Measurements from ENCODE around the gene TASP1.

TASP1 gene

DNA sequence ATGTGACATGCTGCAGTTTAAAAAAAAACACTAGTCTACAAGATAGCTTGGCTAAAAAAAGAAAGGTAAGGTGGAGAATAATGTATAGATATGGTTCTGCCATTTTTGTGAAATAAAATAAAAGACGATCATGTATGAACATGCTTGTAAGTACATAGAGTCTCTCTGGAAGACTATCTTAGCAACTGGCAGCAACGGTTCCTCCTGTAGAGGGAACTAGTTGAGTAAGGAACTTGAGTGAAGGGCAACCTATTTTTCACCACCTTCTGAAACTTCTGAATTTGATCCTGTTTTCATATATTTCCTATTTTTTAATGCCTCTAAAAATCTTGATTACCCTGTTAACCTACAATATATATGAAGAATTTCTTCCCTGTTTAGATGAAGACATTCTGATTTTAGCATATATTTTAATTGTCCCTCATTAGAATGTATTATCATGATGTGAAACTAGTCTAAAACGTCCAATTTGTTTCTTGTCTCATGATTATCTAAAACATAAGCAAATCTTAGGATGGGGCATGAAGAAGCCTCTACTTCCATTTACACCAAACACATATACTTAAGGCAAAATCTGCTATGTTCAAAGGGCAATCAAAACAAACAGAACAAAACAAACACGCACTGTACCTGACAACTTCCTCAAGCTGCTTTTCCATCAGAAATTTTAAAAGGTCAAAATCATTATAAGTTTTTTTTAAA lies 215.1 kb downstream of the TASP1 start:
- no peak overlapping the region for H2BK120ac ChIP-seq (ENCODE audit: low read depth, low read length)
- no peak overlapping the region for H2AFZ ChIP-seq (ENCODE audit: low read depth, low read length)
- no peak overlapping the region for H3K27ac ChIP-seq (ENCODE audit: low read length, poor library complexity, severe bottlenecking)
- H3K4me3 ChIP-seq (ENCODE audit: insufficient read depth in 1 of 2, low read depth in 1 of 2, low read length in 2 of 2): no peak overlapping the region
- no peaks in the 10 kb centered on the region for H3K79me1 ChIP-seq (replicated peaks; ENCODE audit: low read length, poor library complexity, severe bottlenecking)
- no peak overlapping the region for H3K14ac ChIP-seq (ENCODE audit: low read length in 2 of 2)
- H2BK15ac ChIP-seq (ENCODE audit: low read depth, poor library complexity, severe bottlenecking): no peak overlapping the region
- DNase-seq: no peak
- no peak overlapping the region for H2BK5ac ChIP-seq (ENCODE audit: low read depth, low read length, poor library complexity, severe bottlenecking)
- H3K36me3 ChIP-seq (ENCODE audit: control insufficient read depth in 1 of 2, insufficient read depth in 2 of 2, low read depth in 1 of 2, low read length in 2 of 2): no peaks in the 10 kb centered on the region
- no peak overlapping the region for H4K8ac ChIP-seq (ENCODE audit: low read length)
- no peaks in the 10 kb centered on the region for H3K4me1 ChIP-seq (ENCODE audit: control insufficient read depth, insufficient read depth, low read depth, low read length)
- no peak overlapping the region for H3K9ac ChIP-seq (ENCODE audit: low read length)
- H2AK5ac ChIP-seq (ENCODE audit: low read length, severe bottlenecking): no peak overlapping the region
- H4K91ac ChIP-seq (ENCODE audit: low read length): no peak overlapping the region
- H3K9me3 ChIP-seq (ENCODE audit: control insufficient read depth, low read length): no peaks in the 10 kb centered on the region
- no peak overlapping the region for H2BK12ac ChIP-seq (ENCODE audit: low read length in 2 of 2)
- WGBS: 98% methylated on average over 4 of the region's 4 CpGs
- H3K4me2 ChIP-seq (ENCODE audit: low read length, poor library complexity, severe bottlenecking): no peak overlapping the region
- H3K4ac ChIP-seq (ENCODE audit: low read depth in 1 of 2, low read length in 2 of 2): no peak overlapping the region
- no peak overlapping the region for H3K18ac ChIP-seq (ENCODE audit: low read depth in 1 of 2, low read length in 2 of 2)
- H3K27me3 ChIP-seq (ENCODE audit: control insufficient read depth in 1 of 2, insufficient read depth in 1 of 2, low read length in 2 of 2): no peaks in the 10 kb centered on the region
- no peak overlapping the region for H3K23ac ChIP-seq (ENCODE audit: low read length in 2 of 2)

DNA sequence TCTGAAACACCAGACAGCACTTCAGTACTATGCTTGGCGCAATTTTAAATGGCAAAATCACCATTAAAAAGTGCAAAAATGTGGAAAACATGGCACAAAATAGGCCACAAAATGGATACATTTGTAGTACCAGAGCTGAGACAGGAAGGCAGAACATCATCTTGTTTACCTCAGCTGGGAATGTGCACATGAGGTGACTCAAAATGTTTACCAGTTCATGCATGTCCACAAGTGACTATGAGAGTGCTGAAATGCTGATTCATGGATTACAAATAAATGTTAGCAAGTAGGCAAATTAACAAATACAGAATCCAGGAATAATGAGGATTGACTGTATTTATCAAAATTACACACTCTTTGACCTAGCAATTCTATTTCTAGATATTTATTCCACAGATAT lies 216.1 kb downstream of the TASP1 start:
- H3K79me1 ChIP-seq (replicated peaks; ENCODE audit: low read length, poor library complexity, severe bottlenecking): no peaks in the 10 kb centered on the region
- no peak overlapping the region for H2AFZ ChIP-seq (ENCODE audit: low read depth, low read length)
- WGBS: 95% methylated on average over 1 of the region's 1 CpG
- no peak overlapping the region for H2BK12ac ChIP-seq (ENCODE audit: low read length in 2 of 2)
- no peak overlapping the region for H3K27ac ChIP-seq (ENCODE audit: low read length, poor library complexity, severe bottlenecking)
- H4K91ac ChIP-seq (ENCODE audit: low read length): no peak overlapping the region
- peak; percentile 44 for DNase-seq
- H3K4me1 ChIP-seq (ENCODE audit: control insufficient read depth, insufficient read depth, low read depth, low read length): no peaks in the 10 kb centered on the region
- H3K18ac ChIP-seq (ENCODE audit: low read depth in 1 of 2, low read length in 2 of 2): no peak overlapping the region
- no peaks in the 10 kb centered on the region for H3K36me3 ChIP-seq (ENCODE audit: control insufficient read depth in 1 of 2, insufficient read depth in 2 of 2, low read depth in 1 of 2, low read length in 2 of 2)
- no peak overlapping the region for H3K4ac ChIP-seq (ENCODE audit: low read depth in 1 of 2, low read length in 2 of 2)
- H3K4me2 ChIP-seq (ENCODE audit: low read length, poor library complexity, severe bottlenecking): no peak overlapping the region
- H3K4me3 ChIP-seq (ENCODE audit: insufficient read depth in 1 of 2, low read depth in 1 of 2, low read length in 2 of 2): no peak overlapping the region
- no peak overlapping the region for H3K23ac ChIP-seq (ENCODE audit: low read length in 2 of 2)
- no peak overlapping the region for H2BK15ac ChIP-seq (ENCODE audit: low read depth, poor library complexity, severe bottlenecking)
- H3K9me3 ChIP-seq (ENCODE audit: control insufficient read depth, low read length): no peaks in the 10 kb centered on the region
- no peaks in the 10 kb centered on the region for H3K27me3 ChIP-seq (ENCODE audit: control insufficient read depth in 1 of 2, insufficient read depth in 1 of 2, low read length in 2 of 2)
- no peak overlapping the region for H2BK120ac ChIP-seq (ENCODE audit: low read depth, low read length)
- no peak overlapping the region for H3K14ac ChIP-seq (ENCODE audit: low read length in 2 of 2)
- H3K9ac ChIP-seq (ENCODE audit: low read length): no peak overlapping the region
- H2BK5ac ChIP-seq (ENCODE audit: low read depth, low read length, poor library complexity, severe bottlenecking): no peak overlapping the region
- H2AK5ac ChIP-seq (ENCODE audit: low read length, severe bottlenecking): no peak overlapping the region
- no peak overlapping the region for H4K8ac ChIP-seq (ENCODE audit: low read length)

DNA sequence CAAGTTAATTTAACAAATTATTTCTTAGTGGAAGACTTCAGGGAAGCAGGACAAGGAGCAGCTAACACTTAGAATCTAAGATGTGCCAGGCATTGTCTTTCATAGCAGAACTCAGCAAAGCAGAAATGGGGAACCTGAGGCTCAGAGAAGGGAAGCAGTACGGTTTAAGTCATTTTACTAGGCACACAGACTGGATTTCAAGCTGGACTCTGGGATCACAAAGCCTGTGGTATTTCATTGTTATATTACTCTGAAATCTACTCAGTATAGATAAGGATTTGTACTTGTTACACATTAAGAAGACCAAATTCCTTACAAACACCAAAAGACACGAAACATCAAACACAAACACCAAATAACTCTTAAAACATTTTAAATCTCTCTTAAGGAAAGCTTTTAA lies 218.1 kb downstream of the TASP1 start:
- DNase-seq: no peak
- H3K18ac ChIP-seq (ENCODE audit: low read depth in 1 of 2, low read length in 2 of 2): no peak overlapping the region
- H2BK12ac ChIP-seq (ENCODE audit: low read length in 2 of 2): no peak overlapping the region
- H3K36me3 ChIP-seq (ENCODE audit: control insufficient read depth in 1 of 2, insufficient read depth in 2 of 2, low read depth in 1 of 2, low read length in 2 of 2): no peaks in the 10 kb centered on the region
- no peak overlapping the region for H3K4ac ChIP-seq (ENCODE audit: low read depth in 1 of 2, low read length in 2 of 2)
- no peak overlapping the region for H3K14ac ChIP-seq (ENCODE audit: low read length in 2 of 2)
- H3K79me1 ChIP-seq (replicated peaks; ENCODE audit: low read length, poor library complexity, severe bottlenecking): no peaks in the 10 kb centered on the region
- no peak overlapping the region for H2BK5ac ChIP-seq (ENCODE audit: low read depth, low read length, poor library complexity, severe bottlenecking)
- H2BK120ac ChIP-seq (ENCODE audit: low read depth, low read length): no peak overlapping the region
- no peak overlapping the region for H3K27ac ChIP-seq (ENCODE audit: low read length, poor library complexity, severe bottlenecking)
- no peaks in the 10 kb centered on the region for H3K4me1 ChIP-seq (ENCODE audit: control insufficient read depth, insufficient read depth, low read depth, low read length)
- no peak overlapping the region for H2AK5ac ChIP-seq (ENCODE audit: low read length, severe bottlenecking)
- H2AFZ ChIP-seq (ENCODE audit: low read depth, low read length): no peak overlapping the region
- no peak overlapping the region for H3K4me3 ChIP-seq (ENCODE audit: insufficient read depth in 1 of 2, low read depth in 1 of 2, low read length in 2 of 2)
- no peak overlapping the region for H4K8ac ChIP-seq (ENCODE audit: low read length)
- no peak overlapping the region for H2BK15ac ChIP-seq (ENCODE audit: low read depth, poor library complexity, severe bottlenecking)
- no peak overlapping the region for H3K4me2 ChIP-seq (ENCODE audit: low read length, poor library complexity, severe bottlenecking)
- no peak overlapping the region for H4K91ac ChIP-seq (ENCODE audit: low read length)
- no peak overlapping the region for H3K23ac ChIP-seq (ENCODE audit: low read length in 2 of 2)
- no peaks in the 10 kb centered on the region for H3K27me3 ChIP-seq (ENCODE audit: control insufficient read depth in 1 of 2, insufficient read depth in 1 of 2, low read length in 2 of 2)
- H3K9ac ChIP-seq (ENCODE audit: low read length): no peak overlapping the region
- H3K9me3 ChIP-seq (ENCODE audit: control insufficient read depth, low read length): no peaks in the 10 kb centered on the region
- WGBS: 100% methylated on average over 1 of the region's 2 CpGs

DNA sequence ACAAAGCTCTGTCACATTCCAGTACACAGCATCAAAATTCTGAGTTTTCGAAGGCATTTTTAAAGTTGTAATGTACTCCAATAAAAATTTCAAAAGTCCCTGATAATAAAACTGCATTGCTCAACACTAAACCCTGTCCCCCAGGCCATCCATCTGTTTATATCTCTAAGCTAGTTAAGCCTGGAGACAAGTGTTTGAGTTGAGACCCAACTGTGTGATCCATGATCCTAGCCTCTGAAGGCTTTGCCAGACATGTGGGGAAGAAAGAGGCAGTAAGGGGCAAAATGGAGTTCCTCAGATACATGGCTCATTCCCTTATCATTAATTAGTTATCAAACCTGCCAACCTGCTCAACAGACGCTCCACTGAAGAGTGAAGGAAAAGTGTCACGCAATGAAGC lies 219.3 kb downstream of the TASP1 start:
- Histone ChIP-seq H3K9ac (ENCODE audit: low read length) (no peak overlapping the region), H3K4me3 (ENCODE audit: insufficient read depth in 1 of 2, low read depth in 1 of 2, low read length in 2 of 2) (no peak overlapping the region), H3K4ac (ENCODE audit: low read depth in 1 of 2, low read length in 2 of 2) (no peak overlapping the region), H2BK12ac (ENCODE audit: low read length in 2 of 2) (no peak overlapping the region), H3K79me1 (replicated peaks; ENCODE audit: low read length, poor library complexity, severe bottlenecking) (no peaks in the 10 kb centered on the region), H3K18ac (ENCODE audit: low read depth in 1 of 2, low read length in 2 of 2) (no peak overlapping the region), H3K36me3 (ENCODE audit: control insufficient read depth in 1 of 2, insufficient read depth in 2 of 2, low read depth in 1 of 2, low read length in 2 of 2) (no peaks in the 10 kb centered on the region), H4K91ac (ENCODE audit: low read length) (no peak overlapping the region), H3K27me3 (ENCODE audit: control insufficient read depth in 1 of 2, insufficient read depth in 1 of 2, low read length in 2 of 2) (no peaks in the 10 kb centered on the region), H2BK5ac (ENCODE audit: low read depth, low read length, poor library complexity, severe bottlenecking) (no peak overlapping the region), H3K4me1 (ENCODE audit: control insufficient read depth, insufficient read depth, low read depth, low read length) (no peaks in the 10 kb centered on the region), H4K8ac (ENCODE audit: low read length) (no peak overlapping the region), H3K27ac (ENCODE audit: low read length, poor library complexity, severe bottlenecking) (no peak overlapping the region), H3K14ac (ENCODE audit: low read length in 2 of 2) (no peak overlapping the region), H3K4me2 (ENCODE audit: low read length, poor library complexity, severe bottlenecking) (no peak overlapping the region), H2AK5ac (ENCODE audit: low read length, severe bottlenecking) (no peak overlapping the region), H3K23ac (ENCODE audit: low read length in 2 of 2) (no peak overlapping the region), H2BK15ac (ENCODE audit: low read depth, poor library complexity, severe bottlenecking) (no peak overlapping the region), H3K9me3 (ENCODE audit: control insufficient read depth, low read length) (no peaks in the 10 kb centered on the region), H2AFZ (ENCODE audit: low read depth, low read length) (no peak overlapping the region), H2BK120ac (ENCODE audit: low read depth, low read length) (no peak overlapping the region)
- WGBS: 95% methylated on average over 3 of the region's 3 CpGs
- DNase-seq: no peak
